ENCODE data around the gene TCF7L2. TPM values are rescaled to one million over a fixed set of nuclear protein-coding genes. Genes with fewer than 3 reads are reported as not detected.

Gene TCF7L2
- total and polyA plus RNA-seq, 9 of the 15 experiments (the other 6 are each of a cell fraction or from before 2014, with no cell fraction given) = 0.32 to 2.8 (median 0.92) TPM

GRCh38 chr10:113060201-113061053, 110.4 kb downstream of the TCF7L2 start (continued):
- TF ChIP-seq ZNF398 (CRISPR knock-in tag; IDR thresholded peaks at IDR 0.05) (no peak), ATF7 (IDR thresholded peaks at IDR 0.05) (peak; percentile 46; the same call in 1 of the 2 replicates), NFE2 (IDR thresholded peaks at IDR 0.05; ENCODE audit: low read depth) (no peak), POLR2G (IDR thresholded peaks at IDR 0.05; ENCODE audit: low read depth, low read length) (peak; percentile 74), E2F3 (CRISPR knock-in tag; IDR thresholded peaks at IDR 0.05) (no peak), TAL1 (IDR thresholded peaks at IDR 0.05) (peak; percentile 93), TAF15 (IDR thresholded peaks at IDR 0.05; ENCODE audit: low read depth, low read length) (no peak), ZNF224 (CRISPR knock-in tag; IDR thresholded peaks at IDR 0.05) (no peak), FOSL1 (tag; conservative IDR thresholded peaks at IDR 0.05) (peak; percentile 30; the same call in 1 of the 2 replicates), ZNF232 (CRISPR knock-in tag; IDR thresholded peaks at IDR 0.05) (no peak), LEF1 (IDR thresholded peaks at IDR 0.05) (peak; percentile 28; the same call in 1 of the 2 replicates), NR2C1 (IDR thresholded peaks at IDR 0.05) (no peak), NR2C1 (tag; IDR thresholded peaks at IDR 0.05) (no peak), SRSF7 (optimal IDR thresholded peaks at IDR 0.05; ENCODE audit: low read depth, low read length) (no peak), SP1 (CRISPR knock-in tag; IDR thresholded peaks at IDR 0.05) (no peak), TCF15 (CRISPR knock-in tag; IDR thresholded peaks at IDR 0.05) (no peak), MTA2 (IDR thresholded peaks at IDR 0.05; ENCODE audit: low read depth) (peak; percentile 82), PREB (CRISPR knock-in tag; IDR thresholded peaks at IDR 0.05) (no peak), PHF20 (IDR thresholded peaks at IDR 0.05; ENCODE audit: partially characterized antibody) (peak; percentile 13), ZZZ3 (IDR thresholded peaks at IDR 0.05) (no peak), ARID2 (IDR thresholded peaks at IDR 0.05) (no peak), ARID3B (CRISPR knock-in tag; IDR thresholded peaks at IDR 0.05; ENCODE audit: borderline replicate concordance) (no peak), RFX1 (IDR thresholded peaks at IDR 0.05) (no peak), SUPT5H (IDR thresholded peaks at IDR 0.05) (peak; percentile 56)
